Activated CD4-positive, alpha-beta memory T cell treated with anti-CD3 and anti-CD28 coated beads for 36 hours (primary cell): ENCODE measurements around the gene CDK17. TPM values are rescaled to one million over a fixed set of nuclear protein-coding genes. Genes with fewer than 3 reads are reported as not detected.

Experiments used
- CTCF ChIA-PET: fragments of 350-600 bp; sonication (Branson Sonifier 250); formaldehyde crosslinking; loops from one replicate; lab custom pipeline; 2021; ENCODE audit warnings: antibody characterized with exemption, inconsistent platforms; lab: Charles Lee
- POLR2A ChIA-PET: fragments of 350-600 bp; sonication (Branson Sonifier 250); formaldehyde crosslinking; loops from one replicate; lab custom pipeline; 2021; ENCODE audit warnings: antibody characterized with exemption; lab: Charles Lee
- DNase-seq: peaks from one replicate; pipeline ENCODE4 v3.0.0-alpha.2; 2020
- H3K27ac Mint-ChIP-seq: one replicate; pipeline ENCODE4 v1.8.0; 2021; ENCODE audit warnings: mixed read lengths
- H3K27me3 Mint-ChIP-seq: one replicate; pipeline ENCODE4 v1.8.0; 2021; ENCODE audit warnings: mixed read lengths
- H3K36me3 Mint-ChIP-seq: one replicate; pipeline ENCODE4 v1.8.0; 2021; ENCODE audit warnings: mixed read lengths
- H3K4me1 Mint-ChIP-seq: one replicate; pipeline ENCODE4 v1.8.0; 2021; ENCODE audit warnings: low read depth, mixed read lengths
- H3K4me3 Mint-ChIP-seq: one replicate; pipeline ENCODE4 v1.8.0; 2021; ENCODE audit warnings: mild to moderate bottlenecking, mixed read lengths
- H3K9me3 Mint-ChIP-seq: one replicate; pipeline ENCODE4 v1.8.0; 2021; ENCODE audit warnings: mixed read lengths
- intact Hi-C: fragments of 100-400 bp; cut with micrococcal nuclease; formaldehyde crosslinking; loops from one replicate; pipeline ENCODE4 v1.15.1; 2023
- total RNA-seq, 2 experiments: library from RNA; stranded (reverse); gene quantifications; one replicate each; pipeline ENCODE4 v1.2.3, GENCODE V29; 2021

CDK17 gene
- total RNA-seq, 2 experiments from 2014 or later, result 34.5 to 35.7 TPM

- Mint-ChIP-seq H3K36me3 (peaks cover 2% of the 10 kb centered on the region), H3K4me3 (no peak overlapping the region), H3K27ac (peak overlapping the region; percentile 20), H3K9me3 (no peaks in the 10 kb centered on the region), H3K4me1 (peaks cover 70% of the 10 kb centered on the region), H3K27me3 (no peaks in the 10 kb centered on the region)
- ChIA-PET POLR2A (interaction anchor here (1.3 kb wide), 1 partner anchor 14 kb away, joined by 4 read pairs; no protein-coding TSS in a partner anchor), CTCF (interaction anchor here (0.8 kb wide), 1 partner anchor 12 kb away, joined by 3 read pairs; no protein-coding TSS in a partner anchor)
- no peak for DNase-seq
- intact Hi-C loops, result no loop called here
These were observed 29.0 kb downstream of the CDK17 start for GRCh38 chr12:96371138-96371789.

GRCh38 chr12:96368687-96369086 lies 31.6 kb downstream of the CDK17 start:
- Mint-ChIP-seq H3K27me3 (no peaks in the 10 kb centered on the region), H3K4me3 (no peak overlapping the region), H3K4me1 (peaks cover 65% of the 10 kb centered on the region), H3K27ac (no peak overlapping the region), H3K9me3 (no peaks in the 10 kb centered on the region), H3K36me3 (no peaks in the 10 kb centered on the region)
- ChIA-PET CTCF (no interaction called here), POLR2A (no interaction called here)
- no peak for DNase-seq
- intact Hi-C loops, result no loop called here

- Mint-ChIP-seq H3K27ac (no peak overlapping the region), H3K4me3 (no peak overlapping the region)
These were observed 32.0 kb downstream of the CDK17 start for GRCh38 chr12:96368233-96368632.

GRCh38 chr12:96366381-96366654 lies 33.9 kb downstream of the CDK17 start:
- no peak overlapping the region for H3K27ac Mint-ChIP-seq
- no peaks in the 10 kb centered on the region for H3K9me3 Mint-ChIP-seq

More at GRCh38 chr12:96368233-96368632, 32.0 kb downstream of the CDK17 start:
- H3K27me3 Mint-ChIP-seq, result no peaks in the 10 kb centered on the region
- no peaks in the 10 kb centered on the region for H3K9me3 Mint-ChIP-seq
- intact Hi-C loops, result no loop called here
- CTCF ChIA-PET, result no interaction called here
- no peaks in the 10 kb centered on the region for H3K36me3 Mint-ChIP-seq
- POLR2A ChIA-PET, result no interaction called here
- peaks cover 63% of the 10 kb centered on the region for H3K4me1 Mint-ChIP-seq
- no peak for DNase-seq

GRCh38 chr12:96365604-96366380 lies 34.4 kb downstream of the CDK17 start:
- POLR2A ChIA-PET, result no interaction called here

More at GRCh38 chr12:96366381-96366654, 33.9 kb downstream of the CDK17 start:
- intact Hi-C loops, result no loop called here
- no peak for DNase-seq
- ChIA-PET CTCF (no interaction called here), POLR2A (no interaction called here)
- Mint-ChIP-seq H3K36me3 (no peaks in the 10 kb centered on the region), H3K4me1 (peaks cover 58% of the 10 kb centered on the region), H3K27me3 (no peaks in the 10 kb centered on the region), H3K4me3 (no peak overlapping the region)

GRCh38 chr12:96364092-96364700 lies 36.0 kb downstream of the CDK17 start:
- Mint-ChIP-seq H3K27me3 (no peaks in the 10 kb centered on the region), H3K36me3 (no peaks in the 10 kb centered on the region), H3K27ac (no peak overlapping the region), H3K9me3 (no peaks in the 10 kb centered on the region), H3K4me3 (no peak overlapping the region), H3K4me1 (peaks cover 64% of the 10 kb centered on the region)
- intact Hi-C loops, result no loop called here
- DNase-seq, result no peak
- ChIA-PET POLR2A (no interaction called here), CTCF (no interaction called here)

More at GRCh38 chr12:96365604-96366380, 34.4 kb downstream of the CDK17 start:
- H3K4me1 Mint-ChIP-seq, result peaks cover 58% of the 10 kb centered on the region
- no peaks in the 10 kb centered on the region for H3K9me3 Mint-ChIP-seq
- no peak overlapping the region for H3K4me3 Mint-ChIP-seq
- CTCF ChIA-PET, result no interaction called here
- intact Hi-C loops, result no loop called here
- H3K27ac Mint-ChIP-seq, result no peak overlapping the region
- no peaks in the 10 kb centered on the region for H3K36me3 Mint-ChIP-seq
- no peaks in the 10 kb centered on the region for H3K27me3 Mint-ChIP-seq
- DNase-seq, result no peak

- Mint-ChIP-seq H3K9me3 (no peaks in the 10 kb centered on the region), H3K4me3 (no peak overlapping the region), H3K27ac (no peak overlapping the region), H3K27me3 (no peaks in the 10 kb centered on the region), H3K36me3 (no peaks in the 10 kb centered on the region), H3K4me1 (peaks cover 60% of the 10 kb centered on the region)
- ChIA-PET POLR2A (interaction anchor here (1.0 kb wide), 1 partner anchor 38 kb away, joined by 3 read pairs; no protein-coding TSS in a partner anchor), CTCF (interaction anchor here (0.9 kb wide), 2 partner anchors 12 to 51 kb away, joined by 3 to 4 read pairs; no protein-coding TSS in a partner anchor)
- intact Hi-C loops, result no loop called here
- DNase-seq, result no peak
These were observed 39.2 kb downstream of the CDK17 start for GRCh38 chr12:96361074-96361473.

- H3K4me1 Mint-ChIP-seq, result peaks cover 57% of the 10 kb centered on the region
- no peak overlapping the region for H3K27ac Mint-ChIP-seq
- no peaks in the 10 kb centered on the region for H3K36me3 Mint-ChIP-seq
- no peaks in the 10 kb centered on the region for H3K9me3 Mint-ChIP-seq
- intact Hi-C loops, result no loop called here
- ChIA-PET POLR2A (interaction anchor here (1.0 kb wide), 1 partner anchor 38 kb away, joined by 3 read pairs; no protein-coding TSS in a partner anchor), CTCF (interaction anchor here (0.6 to 0.9 kb wide), 2 partner anchors 12 to 41 kb away, joined by 3 to 4 read pairs; no protein-coding TSS in a partner anchor)
- no peaks in the 10 kb centered on the region for H3K27me3 Mint-ChIP-seq
- no peak for DNase-seq
- no peak overlapping the region for H3K4me3 Mint-ChIP-seq
These were observed 39.7 kb downstream of the CDK17 start for GRCh38 chr12:96360550-96360949.

GRCh38 chr12:96359328-96359727 lies 40.9 kb downstream of the CDK17 start:
- ChIA-PET CTCF (interaction anchor here (1.3 kb wide), 1 partner anchor 12 kb away, joined by 3 read pairs; no protein-coding TSS in a partner anchor), POLR2A (interaction anchor here (0.5 kb wide), 1 partner anchor 11 kb away, joined by 4 read pairs; no protein-coding TSS in a partner anchor)
- H3K9me3 Mint-ChIP-seq, result no peaks in the 10 kb centered on the region
- DNase-seq, result no peak
- no peak overlapping the region for H3K27ac Mint-ChIP-seq
- no peaks in the 10 kb centered on the region for H3K36me3 Mint-ChIP-seq
- no peaks in the 10 kb centered on the region for H3K27me3 Mint-ChIP-seq
- intact Hi-C loops, result no loop called here
- no peak overlapping the region for H3K4me3 Mint-ChIP-seq
- H3K4me1 Mint-ChIP-seq, result peaks cover 57% of the 10 kb centered on the region

GRCh38 chr12:96356831-96357230 lies 43.4 kb downstream of the CDK17 start:
- ChIA-PET POLR2A (interaction anchor here (1.4 kb wide), 1 partner anchor 13 kb away, joined by 4 read pairs; no protein-coding TSS in a partner anchor), CTCF (interaction anchor here (0.5 to 0.9 kb wide), 2 partner anchors 97 to 439 kb away, joined by 3 read pairs; no protein-coding TSS in a partner anchor)
- H3K36me3 Mint-ChIP-seq, result no peaks in the 10 kb centered on the region
- peaks cover 69% of the 10 kb centered on the region for H3K4me1 Mint-ChIP-seq
- DNase-seq, result no peak
- no peak overlapping the region for H3K27ac Mint-ChIP-seq
- H3K4me3 Mint-ChIP-seq, result no peak overlapping the region
- no peaks in the 10 kb centered on the region for H3K9me3 Mint-ChIP-seq
- intact Hi-C loops, result no loop called here
- H3K27me3 Mint-ChIP-seq, result no peaks in the 10 kb centered on the region

GRCh38 chr12:96354844-96355534 lies 45.2 kb downstream of the CDK17 start:
- no peaks in the 10 kb centered on the region for H3K36me3 Mint-ChIP-seq
- no peaks in the 10 kb centered on the region for H3K27me3 Mint-ChIP-seq
- intact Hi-C loops, result no loop called here
- no peak overlapping the region for H3K4me3 Mint-ChIP-seq
- no peak overlapping the region for H3K27ac Mint-ChIP-seq
- ChIA-PET CTCF (no interaction called here), POLR2A (no interaction called here)
- DNase-seq, result no peak
- H3K9me3 Mint-ChIP-seq, result no peaks in the 10 kb centered on the region
- H3K4me1 Mint-ChIP-seq, result peaks cover 68% of the 10 kb centered on the region
